Measurements from ENCODE around the gene ACIN1. TPM values are rescaled to one million over a fixed set of nuclear protein-coding genes. Genes with fewer than 3 reads are reported as not detected.
A peak's percentile ranks its signal among the peaks of the same experiment; 100 is the strongest.

Gene ACIN1
- total and polyA plus RNA-seq, 10 of the 15 experiments (the other 5 are each of a cell fraction or from before 2014, with no cell fraction given) = 4.3 to 148 (median 93.4) TPM

DNA sequence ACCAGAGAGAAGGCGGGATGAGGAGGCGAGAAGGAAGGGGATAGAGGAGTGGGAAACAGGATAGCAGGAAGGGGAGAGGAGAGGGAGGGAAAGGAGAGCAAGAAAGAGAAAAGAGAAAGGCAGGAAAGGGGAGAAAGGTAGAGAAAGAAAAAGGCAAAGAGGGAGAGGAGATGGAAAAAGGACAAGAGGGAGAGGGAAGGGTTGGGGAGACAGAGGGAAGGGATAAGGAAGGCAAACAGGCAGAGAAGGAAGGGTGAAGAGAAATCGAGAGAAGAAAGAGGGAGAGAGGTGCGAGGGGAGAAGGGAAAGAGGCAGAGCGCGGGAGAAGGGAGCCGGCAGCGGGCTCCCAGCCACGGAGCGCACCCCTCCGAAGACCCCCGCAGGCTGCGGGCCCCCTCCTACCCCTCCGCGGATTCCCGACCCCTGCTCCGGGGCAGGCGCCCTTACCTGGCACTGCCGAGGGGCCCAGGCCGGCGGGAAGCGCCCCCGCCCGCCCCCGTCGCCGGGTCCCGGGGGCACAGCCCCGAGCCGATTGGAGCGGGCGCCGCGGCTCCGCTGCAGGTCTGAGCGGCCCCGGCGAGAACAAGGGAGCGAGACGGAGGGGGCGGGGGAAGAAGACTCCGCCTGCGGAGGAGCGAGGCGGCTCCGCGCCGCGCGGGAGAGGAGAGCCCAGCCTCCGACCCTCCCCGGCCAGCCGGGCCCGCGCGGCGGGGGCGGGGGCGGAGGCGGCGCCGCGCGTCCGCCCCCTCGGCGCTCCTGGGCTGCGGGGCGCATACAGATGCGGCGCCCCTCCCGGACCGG lies 37.8 kb downstream of the ACIN1 start, which contains the start of gene CDH24:
CDH24 (minus strand) TSS at position 565 of the 801 bp plus-strand sequence. CDS start 1,787 bp downstream, outside the sequence.
- SMC1A ChIA-PET (ENCODE audit: uncharacterized antibody, unreplicated experiment) = interaction anchor here (0.5 to 8.7 kb wide), 21 partner anchors 9 to 361 kb away, joined by 3 to 156 read pairs (median 5); partner anchors contain the start of genes HAUS4 and PRMT5
- peak within 1 kb of the TSS; percentile 76 for H2AFZ ChIP-seq (ENCODE audit: control insufficient read depth, low read depth, low read length)
- H3K4me1 ChIP-seq (ENCODE audit: control insufficient read depth, insufficient read depth, low read length) = peaks cover 12% of the 10 kb centered on the region
- peak within 1 kb of the TSS; percentile 79 for H3K4me3 ChIP-seq
- H3K9ac ChIP-seq (ENCODE audit: control insufficient read depth, insufficient read depth, low read length) = peak within 1 kb of the TSS; percentile 47
- no TSS peak for BruUV-seq (replicated peaks)
- WGBS (ENCODE audit: insufficient coverage, insufficient replicate concordance, low lambda C conversion rate, missing lambda C conversion rate) = 3% methylated on average over 17 of the region's 73 CpGs
- H4K20me1 ChIP-seq (ENCODE audit: control insufficient read depth, insufficient read depth) = no peaks in the 10 kb centered on the region
- CTCF ChIA-PET = interaction anchor here (0.6 to 18.3 kb wide), 43 partner anchors 9 to 1620 kb away, joined by 3 to 853 read pairs (median 5); partner anchors contain the start of genes ACIN1, AJUBA, C14orf119 and HAUS4
- ATAC-seq = peak; percentile 67
- no peak within 1 kb of the TSS for H3K27ac ChIP-seq (ENCODE audit: control insufficient read depth, insufficient read depth)
- H3K79me2 ChIP-seq (ENCODE audit: control insufficient read depth, insufficient read depth, low read length) = no peaks in the 10 kb centered on the region
- intact Hi-C loops (cut with micrococcal nuclease; ENCODE audit: unreplicated experiment) (loop anchor here (2.0 to 5.0 kb wide), 3 partner anchors 85 to 485 kb away; partner anchors contain the start of gene PRMT5), in situ Hi-C loops (cut with MboI) (no loop called here)
- H3K27me3 ChIP-seq (replicated peaks in 1 of 2; ENCODE audit: control insufficient read depth in 2 of 2, insufficient read depth in 2 of 2, low read length in 1 of 2) = no peaks in the 10 kb centered on the region
- no peak for FAIRE-seq
- H3K9me3 ChIP-seq (replicated peaks; ENCODE audit: control insufficient read depth, insufficient read depth, low read length) = no peaks in the 10 kb centered on the region
- peak within 1 kb of the TSS; percentile 100 for H3K4me2 ChIP-seq (ENCODE audit: control insufficient read depth, insufficient read depth)
- peaks cover 14 to 16% of the 10 kb centered on the region in 2 experiments for H3K36me3 ChIP-seq (ENCODE audit: control insufficient read depth in 2 of 2, insufficient read depth in 2 of 2, low read length in 1 of 2)
- RAD21 ChIA-PET (ENCODE audit: unreplicated experiment) = interaction anchor here (0.7 to 10.8 kb wide), 21 partner anchors 12 to 492 kb away, joined by 3 to 224 read pairs (median 5); partner anchors contain the start of genes ACIN1, AJUBA, C14orf119 and HAUS4
- POLR2A ChIA-PET = interaction anchor here (0.6 to 1.4 kb wide), 7 partner anchors 38 to 99 kb away, joined by 3 to 12 read pairs (median 4); partner anchors contain the start of gene ACIN1
- no peak for DNase-seq (ENCODE audit: low read depth, low spot score)
- no peak for TF ChIP-seq RAD21 (IDR thresholded peaks at IDR 0.05; ENCODE audit: insufficient read depth, low read depth, low read length)
- no peak for TF ChIP-seq JUND (IDR thresholded peaks at IDR 0.05; ENCODE audit: low read depth, low read length)
- TF ChIP-seq NRF1 (conservative IDR thresholded peaks at IDR 0.05; ENCODE audit: low read depth, low read length) = no peak
- no peak for TF ChIP-seq RELA (IDR thresholded peaks at IDR 0.05; ENCODE audit: borderline replicate concordance, partially characterized antibody)
- TF ChIP-seq IRF5 (IDR thresholded peaks at IDR 0.05; ENCODE audit: borderline replicate concordance) = peak; percentile 63; the same call in 1 of the 2 replicates
- no peak for TF ChIP-seq ATF2 (IDR thresholded peaks at IDR 0.05; ENCODE audit: low read length)
- TF ChIP-seq, protein P1, sequence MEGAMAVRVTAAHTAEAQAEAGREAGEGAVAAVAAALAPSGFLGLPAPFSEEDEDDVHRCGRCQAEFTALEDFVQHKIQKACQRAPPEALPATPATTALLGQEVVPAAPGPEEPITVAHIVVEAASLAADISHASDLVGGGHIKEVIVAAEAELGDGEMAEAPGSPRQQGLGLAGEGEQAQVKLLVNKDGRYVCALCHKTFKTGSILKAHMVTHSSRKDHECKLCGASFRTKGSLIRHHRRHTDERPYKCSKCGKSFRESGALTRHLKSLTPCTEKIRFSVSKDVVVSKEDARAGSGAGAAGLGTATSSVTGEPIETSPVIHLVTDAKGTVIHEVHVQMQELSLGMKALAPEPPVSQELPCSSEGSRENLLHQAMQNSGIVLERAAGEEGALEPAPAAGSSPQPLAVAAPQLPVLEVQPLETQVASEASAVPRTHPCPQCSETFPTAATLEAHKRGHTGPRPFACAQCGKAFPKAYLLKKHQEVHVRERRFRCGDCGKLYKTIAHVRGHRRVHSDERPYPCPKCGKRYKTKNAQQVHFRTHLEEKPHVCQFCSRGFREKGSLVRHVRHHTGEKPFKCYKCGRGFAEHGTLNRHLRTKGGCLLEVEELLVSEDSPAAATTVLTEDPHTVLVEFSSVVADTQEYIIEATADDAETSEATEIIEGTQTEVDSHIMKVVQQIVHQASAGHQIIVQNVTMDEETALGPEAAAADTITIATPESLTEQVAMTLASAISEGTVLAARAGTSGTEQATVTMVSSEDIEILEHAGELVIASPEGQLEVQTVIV (IDR thresholded peaks at IDR 0.05; ENCODE audit: borderline replicate concordance, partially characterized antibody) = peak; percentile 67
- TF ChIP-seq TARDBP (IDR thresholded peaks at IDR 0.05; ENCODE audit: borderline replicate concordance) = no peak
- no peak for TF ChIP-seq MTA2 (IDR thresholded peaks at IDR 0.05; ENCODE audit: low read depth)
- TF ChIP-seq YBX1 (IDR thresholded peaks at IDR 0.05) = 0 out of 2 replicates have a peak, but pooled peaks have one; percentile 62
- no peak for TF ChIP-seq ELK1 (IDR thresholded peaks at IDR 0.05; ENCODE audit: low read depth, low read length)
- TF ChIP-seq POLR2AphosphoS5 (IDR thresholded peaks at IDR 0.05; ENCODE audit: low read length) = no peak
- no peak for TF ChIP-seq CHD4 (IDR thresholded peaks at IDR 0.05)
- TF ChIP-seq MYC (IDR thresholded peaks at IDR 0.05; ENCODE audit: insufficient read depth, insufficient read length, insufficient replicate concordance, low read length, severe bottlenecking) = no peak
- no peak for TF ChIP-seq KLF5 (IDR thresholded peaks at IDR 0.05; ENCODE audit: partially characterized antibody)
- no peak for TF ChIP-seq CBX5 (IDR thresholded peaks at IDR 0.05; ENCODE audit: low read depth)

Measured in GM12878 (cell line).